Measurements from ENCODE around the gene USP31. TPM values are rescaled to one million over a fixed set of nuclear protein-coding genes. Genes with fewer than 3 reads are reported as not detected.
A peak's percentile ranks its signal among the peaks of the same experiment; 100 is the strongest.

The USP31 gene
- total RNA-seq, 4 donors from 2014 or later: 7.8 to 29.9 (median 11.0) TPM

GRCh38 chr16:23072769-23073549, 76.3 kb downstream of the USP31 start:
- H3K4me3 ChIP-seq: no peak overlapping the region
- no peak for DNase-seq
- H3K4me1 ChIP-seq: peaks cover 11 to 40% (median 20%) of the 10 kb centered on the region in 3 donors
- 59 to 61% methylated on average over 5 to 9 of the region's 9 CpGs for WGBS, 2 donors
- no peaks in the 10 kb centered on the region for H3K9me3 ChIP-seq
- peaks cover 9 to 96% (median 16%) of the 10 kb centered on the region in 3 donors for H3K36me3 ChIP-seq
- peak overlapping the region in 3 of 4 donors; percentile 35 to 55 (median 53) for H3K27ac ChIP-seq
- H3K27me3 ChIP-seq: no peaks in the 10 kb centered on the region
- intact Hi-C loops (cut with DNase I): no loop called here
- no peak for TF ChIP-seq POLR2A (IDR thresholded peaks at IDR 0.05)
- TF ChIP-seq, protein P1, sequence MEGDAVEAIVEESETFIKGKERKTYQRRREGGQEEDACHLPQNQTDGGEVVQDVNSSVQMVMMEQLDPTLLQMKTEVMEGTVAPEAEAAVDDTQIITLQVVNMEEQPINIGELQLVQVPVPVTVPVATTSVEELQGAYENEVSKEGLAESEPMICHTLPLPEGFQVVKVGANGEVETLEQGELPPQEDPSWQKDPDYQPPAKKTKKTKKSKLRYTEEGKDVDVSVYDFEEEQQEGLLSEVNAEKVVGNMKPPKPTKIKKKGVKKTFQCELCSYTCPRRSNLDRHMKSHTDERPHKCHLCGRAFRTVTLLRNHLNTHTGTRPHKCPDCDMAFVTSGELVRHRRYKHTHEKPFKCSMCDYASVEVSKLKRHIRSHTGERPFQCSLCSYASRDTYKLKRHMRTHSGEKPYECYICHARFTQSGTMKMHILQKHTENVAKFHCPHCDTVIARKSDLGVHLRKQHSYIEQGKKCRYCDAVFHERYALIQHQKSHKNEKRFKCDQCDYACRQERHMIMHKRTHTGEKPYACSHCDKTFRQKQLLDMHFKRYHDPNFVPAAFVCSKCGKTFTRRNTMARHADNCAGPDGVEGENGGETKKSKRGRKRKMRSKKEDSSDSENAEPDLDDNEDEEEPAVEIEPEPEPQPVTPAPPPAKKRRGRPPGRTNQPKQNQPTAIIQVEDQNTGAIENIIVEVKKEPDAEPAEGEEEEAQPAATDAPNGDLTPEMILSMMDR (IDR thresholded peaks at IDR 0.05): peak in 3 of 6 experiments; percentile 18 to 34 (median 24)

GRCh38 chr16:23072084-23072599, 77.1 kb downstream of the USP31 start:
- H3K4me1 ChIP-seq: peaks cover 11 to 40% (median 20%) of the 10 kb centered on the region in 3 donors
- H3K27ac ChIP-seq: peak overlapping the region; percentile 35 to 58 (median 54)
- no peak overlapping the region for H3K4me3 ChIP-seq
- H3K9me3 ChIP-seq: no peaks in the 10 kb centered on the region
- TF ChIP-seq POLR2A (IDR thresholded peaks at IDR 0.05): no peak
- TF ChIP-seq, protein P1 (IDR thresholded peaks at IDR 0.05): no peak
- no peaks in the 10 kb centered on the region for H3K27me3 ChIP-seq
- H3K36me3 ChIP-seq: peaks cover 9 to 96% (median 16%) of the 10 kb centered on the region in 3 donors
- DNase-seq: no peak
- intact Hi-C loops (cut with DNase I): no loop called here
- WGBS, 2 donors: 33 to 57% methylated on average over 8 to 13 of the region's 13 CpGs

DNA sequence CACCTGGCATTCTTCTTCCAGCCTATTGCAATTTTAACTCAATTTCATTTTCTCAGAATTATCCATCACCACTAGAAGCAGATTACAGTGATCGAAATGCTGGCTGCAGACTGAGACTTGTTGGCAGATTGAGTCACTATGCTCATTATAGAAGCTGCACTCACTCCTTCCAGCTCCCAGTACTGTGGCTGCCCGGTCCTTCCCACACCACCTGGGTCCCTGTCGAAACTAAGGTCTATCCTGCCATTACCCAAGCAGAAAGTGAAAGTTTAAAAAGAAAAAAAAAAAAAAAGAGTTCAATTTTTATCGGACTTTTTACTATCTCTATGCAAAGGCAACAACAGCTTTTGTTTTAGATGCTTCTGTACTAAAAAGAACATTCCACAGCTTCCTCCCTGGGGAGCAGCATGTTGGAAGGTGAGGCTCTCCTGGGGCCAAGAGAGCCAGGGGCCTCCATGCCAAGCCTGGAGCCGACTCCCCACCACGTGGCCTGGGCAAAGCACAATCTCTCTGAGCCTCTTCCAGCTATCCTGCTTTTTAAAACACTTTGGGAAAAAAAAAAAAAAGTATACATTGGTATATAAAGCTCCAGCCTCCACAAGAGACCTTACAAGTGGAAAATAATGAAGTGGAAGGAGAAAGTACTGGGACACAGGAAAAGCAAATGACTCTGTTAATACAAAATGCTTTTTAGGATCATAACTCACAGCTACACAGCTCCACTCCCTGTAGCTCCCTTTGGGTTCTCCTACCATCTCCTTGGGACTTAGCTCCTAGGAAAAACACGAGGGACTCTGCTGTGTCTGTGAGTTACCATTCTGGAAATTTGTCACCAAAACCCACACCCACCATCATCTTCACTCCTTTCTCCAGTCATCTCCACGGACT, 77.8 kb downstream of the USP31 start:
- DNase-seq: no peak
- H3K27ac ChIP-seq: peak overlapping the region; percentile 35 to 58 (median 54)

DNA sequence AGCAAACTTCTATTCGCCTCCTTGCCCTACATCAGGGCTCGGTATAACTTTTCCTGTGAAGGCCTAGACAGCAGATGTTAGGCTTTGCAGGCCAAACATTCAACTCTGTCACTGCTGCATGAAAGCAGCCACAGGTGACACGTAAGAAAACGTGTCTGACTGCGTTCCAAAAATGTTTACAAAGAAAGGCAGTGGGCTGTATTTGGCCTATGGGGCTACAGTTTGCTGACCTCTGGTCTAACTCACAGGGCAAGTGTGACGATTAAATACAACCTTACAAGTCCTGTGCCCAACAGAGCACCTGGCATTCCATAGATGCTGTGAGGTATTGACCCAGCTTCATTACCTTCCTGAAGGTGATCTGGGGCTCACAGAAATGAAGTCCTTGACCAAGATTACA, 79.4 kb downstream of the USP31 start:
- Histone ChIP-seq H3K36me3 (peaks cover 9 to 90% (median 21%) of the 10 kb centered on the region in 3 donors), H3K27me3 (no peaks in the 10 kb centered on the region), H3K4me3 (no peak overlapping the region), H3K4me1 (peaks cover 11 to 38% (median 20%) of the 10 kb centered on the region in 3 donors), H3K9me3 (no peaks in the 10 kb centered on the region), H3K27ac (no peak overlapping the region)
- intact Hi-C loops (cut with DNase I): loop anchor here (10.0 kb wide), 1 partner anchor 105 kb away; no protein-coding TSS in a partner anchor
- 92 to 96% methylated on average over 5 of the region's 6 CpGs for WGBS, 2 donors
- TF ChIP-seq, protein P1 (IDR thresholded peaks at IDR 0.05): no peak
- TF ChIP-seq POLR2A (IDR thresholded peaks at IDR 0.05): no peak
- DNase-seq: no peak

More for the DNA sequence above, 77.8 kb downstream of the USP31 start:
- intact Hi-C loops (cut with DNase I): no loop called here
- Histone ChIP-seq H3K36me3 (peaks cover 9 to 97% (median 16%) of the 10 kb centered on the region in 3 donors), H3K27me3 (no peaks in the 10 kb centered on the region), H3K4me1 (peaks cover 11 to 40% (median 20%) of the 10 kb centered on the region in 3 donors), H3K9me3 (no peaks in the 10 kb centered on the region), H3K4me3 (no peak overlapping the region)
- TF ChIP-seq, protein P1 (IDR thresholded peaks at IDR 0.05): no peak
- TF ChIP-seq POLR2A (IDR thresholded peaks at IDR 0.05): no peak
- WGBS, 2 donors: 27 to 28% methylated on average over 7 to 8 of the region's 8 CpGs

All from esophagus squamous epithelium (tissue), 5 donors.